Right lobe of liver (tissue), 6 donors: Measurements from ENCODE around the gene ZWINT. TPM values are rescaled to one million over a fixed set of nuclear protein-coding genes. Genes with fewer than 3 reads are reported as not detected.

ENCODE experiments used
- ATAC-seq, 4 donors: fragments of 200-7000 bp; cut with Tn5 transposase; one replicate each; pipeline ENCODE4 v1.9.1; 2020; ENCODE audit warnings: mild to moderate bottlenecking in 4 of 4, moderate library complexity in 4 of 4
- DNase-seq, 3 donors: peaks; one replicate each; pipeline ENCODE4 v3.0.0-alpha.2; 2020
- H3K27ac ChIP-seq, 3 donors: fragments of 200-600 bp; one replicate each; pipeline ENCODE4 v1.8.0; 2022
- H3K27me3 ChIP-seq, 2 donors: fragments of 200-600 bp; one replicate each; pipeline ENCODE4 v1.8.0; 2022
- H3K36me3 ChIP-seq, 4 donors: fragments of 200-600 bp; sonication (generic) in 1 of 4; one replicate each; pipeline versions ENCODE4 v1.5.1 to v1.8.0; 2017 to 2022; ENCODE audit warnings: control low read depth in 1 of 4
- H3K4me1 ChIP-seq, 4 donors: fragments of 200-600 bp; sonication (generic) in 1 of 4; one replicate each; pipeline versions ENCODE4 v1.5.1 to v1.8.0; 2017 to 2022; ENCODE audit warnings: control low read depth in 1 of 4
- H3K4me3 ChIP-seq, 3 donors: fragments of 200-600 bp; one replicate each; pipeline ENCODE4 v1.8.0; 2022
- H3K9me3 ChIP-seq, 4 donors: fragments of 200-600 bp; sonication (generic) in 1 of 4; one replicate each; pipeline versions ENCODE4 v1.5.1 to v1.8.0; 2017 to 2022; ENCODE audit warnings: control low read depth in 1 of 4
- CTCF ChIP-seq, 4 donors: fragments of 200-600 bp in 3 of 4; fragments of 450-650 bp in 1 of 4; IDR thresholded peaks; one replicate each; pipeline versions ENCODE4 v1.5.1 to v1.8.0; 2016 to 2022; ENCODE audit warnings: antibody characterized with exemption in 4 of 4, mild to moderate bottlenecking in 2 of 4
- POLR2A ChIP-seq: fragments of 450-650 bp; IDR thresholded peaks from one replicate; pipeline ENCODE4 v1.6.1; 2017; ENCODE audit warnings: antibody characterized with exemption, mild to moderate bottlenecking
- WGBS: methylation state at CpG from one replicate; pipeline ENCODE4 v1.1.6; 2018; ENCODE audit warnings: low coverage, low lambda C conversion rate; ENCODE audit not compliant: insufficient coverage; ENCODE audit errors: missing lambda C conversion rate; 5-methylcytosine and 5-hydroxymethylcytosine counted together
- intact Hi-C, 2 donors: fragments of 100-400 bp; cut with DNase I; formaldehyde crosslinking; loops; one replicate each; pipeline versions ENCODE4 v1.11.2 to v1.14.1; 2022
- long read RNA-seq: library from polyadenylated mRNA; unstranded; transcript quantifications from one replicate; pipeline ENCODE4 v2.0.0, GENCODE V29; 2019
- total RNA-seq, 6 experiments: library from RNA; depleted of rRNA in 2 of 6; stranded (reverse); fragments of >200 nt in 2 of 6; fragmentation: NEBNext Ultra II Directional in 3 of 6; extraction: Animal tissue kit (Norgen Biotek cat#: 25700) in 3 of 6; gene quantifications; one replicate each; pipeline versions ENCODE4 v1.1.0 to v1.2.4, GENCODE V29; 2016 to 2023
- donor health status: DM: no; HTN: yes; CAD: no.
- donor health status: DM: no; HTN: no; CAD: no.
- donor health status: DM: no; HTN: no; CAD: no.
- donor health status: DM: no; HTN: yes; CAD: no.
- donor health status: DM: no; HTN: yes; CAD: no.

The ZWINT gene, protein sequence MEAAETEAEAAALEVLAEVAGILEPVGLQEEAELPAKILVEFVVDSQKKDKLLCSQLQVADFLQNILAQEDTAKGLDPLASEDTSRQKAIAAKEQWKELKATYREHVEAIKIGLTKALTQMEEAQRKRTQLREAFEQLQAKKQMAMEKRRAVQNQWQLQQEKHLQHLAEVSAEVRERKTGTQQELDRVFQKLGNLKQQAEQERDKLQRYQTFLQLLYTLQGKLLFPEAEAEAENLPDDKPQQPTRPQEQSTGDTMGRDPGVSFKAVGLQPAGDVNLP
- 1 to 10 TPM in 5 of 6 experiments, under 1 TPM in 1; 0.48 to 7.4 (median 2.1) TPM for total RNA-seq
- long read RNA-seq, result 0 reads

GRCh38 chr10:56360967-56361612, at the start of gene ZWINT:
Gene ZWINT (minus strand): TSS chr10:56361259. CDS start chr10:56361236, 23 bp downstream.
- ATAC-seq (peak; percentile 100), DNase-seq (peak; percentile 95 to 97 (median 97))
- 0% methylated on average over 41 of the region's 44 CpGs for WGBS
- H3K9me3 ChIP-seq, result no peaks in the 10 kb centered on the region
- H3K27me3 ChIP-seq, result no peaks in the 10 kb centered on the region
- TF ChIP-seq CTCF (IDR thresholded peaks at IDR 0.05) (no peak), POLR2A (peak; percentile 45)
- peak within 1 kb of the TSS; percentile 65 to 69 (median 68) for H3K4me3 ChIP-seq
- intact Hi-C loops, result no loop called here
- H3K4me1 ChIP-seq, result peaks cover 0 to 12% (median 0%) of the 10 kb centered on the region in 4 donors
- H3K36me3 ChIP-seq, result no peaks in the 10 kb centered on the region
- H3K27ac ChIP-seq, result peak within 1 kb of the TSS in 1 of 3 donors; percentile 22

- no peak for DNase-seq
- H3K27ac ChIP-seq, result no peak overlapping the region
- no peak for TF ChIP-seq CTCF (IDR thresholded peaks at IDR 0.05)
- TF ChIP-seq POLR2A, result no peak
- no peak overlapping the region for H3K4me3 ChIP-seq
- intact Hi-C loops, result no loop called here
- no peak for ATAC-seq
- H3K27me3 ChIP-seq, result no peaks in the 10 kb centered on the region
- H3K4me1 ChIP-seq, result no peaks in the 10 kb centered on the region
- no peaks in the 10 kb centered on the region for H3K9me3 ChIP-seq
- no peaks in the 10 kb centered on the region for H3K36me3 ChIP-seq
Observed at GRCh38 chr10:56383806-56384205, 22.7 kb upstream of the ZWINT start.

- intact Hi-C loops, result no loop called here
- no peak overlapping the region for H3K27ac ChIP-seq
- no peak overlapping the region for H3K4me3 ChIP-seq
- H3K9me3 ChIP-seq, result peaks cover 0 to 7% (median 0%) of the 10 kb centered on the region in 4 donors
- no peak for ATAC-seq
- TF ChIP-seq POLR2A, result no peak
- TF ChIP-seq CTCF (IDR thresholded peaks at IDR 0.05), result no peak
- no peaks in the 10 kb centered on the region for H3K4me1 ChIP-seq
- no peak for DNase-seq
- WGBS, result 88% methylated on average over 7 of the region's 7 CpGs
- no peaks in the 10 kb centered on the region for H3K36me3 ChIP-seq
- H3K27me3 ChIP-seq, result no peaks in the 10 kb centered on the region
Observed at GRCh38 chr10:56370217-56371113, 9.4 kb upstream of the ZWINT start.

DNA sequence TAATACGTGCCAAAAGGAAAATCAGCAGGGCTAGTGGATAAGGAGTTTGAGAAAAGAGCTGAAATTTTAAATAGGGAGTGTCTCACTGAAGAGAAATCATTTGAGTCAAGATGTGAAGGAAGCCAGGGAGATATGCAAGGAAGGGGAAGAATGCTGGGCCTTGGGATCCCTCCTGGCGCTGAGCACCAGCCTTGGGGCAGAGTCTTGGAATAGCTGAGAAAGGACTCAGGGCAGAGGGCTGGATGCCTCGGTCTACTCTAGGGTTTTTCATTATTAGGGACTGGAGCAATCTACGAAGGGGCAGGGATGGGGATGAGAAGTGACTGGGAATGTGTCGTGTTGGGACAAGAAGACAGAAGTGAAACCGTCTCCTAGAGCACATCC, 484 bp downstream of the ZWINT start:
- no peak overlapping the region for H3K27ac ChIP-seq
- peaks cover 0 to 12% (median 0%) of the 10 kb centered on the region in 4 donors for H3K4me1 ChIP-seq
- TF ChIP-seq POLR2A (no peak), CTCF (IDR thresholded peaks at IDR 0.05) (no peak)
- no peak for ATAC-seq
- H3K9me3 ChIP-seq, result no peaks in the 10 kb centered on the region
- H3K27me3 ChIP-seq, result no peaks in the 10 kb centered on the region
- intact Hi-C loops, result no loop called here
- no peaks in the 10 kb centered on the region for H3K36me3 ChIP-seq
- no peak for DNase-seq
- peak overlapping the region; percentile 65 to 69 (median 68) for H3K4me3 ChIP-seq
- WGBS, result 10% methylated on average over 6 of the region's 6 CpGs
